HG02943 (cell line): Measurements from ENCODE around the gene STAC2.
"Not testable (repeated sequence)": the region's sequence is repeated elsewhere in the genome, so short reads cannot be mapped to it uniquely, and the experiment has no call there.

Source experiments
- ATAC-seq: cut with Tn5 transposase; IDR thresholded peaks from one replicate; pipeline ENCODE4 v1.9.1; 2021; ENCODE audit warnings: mild to moderate bottlenecking, low read depth, moderate library complexity; ENCODE audit not compliant: unreplicated experiment

Gene STAC2

DNA sequence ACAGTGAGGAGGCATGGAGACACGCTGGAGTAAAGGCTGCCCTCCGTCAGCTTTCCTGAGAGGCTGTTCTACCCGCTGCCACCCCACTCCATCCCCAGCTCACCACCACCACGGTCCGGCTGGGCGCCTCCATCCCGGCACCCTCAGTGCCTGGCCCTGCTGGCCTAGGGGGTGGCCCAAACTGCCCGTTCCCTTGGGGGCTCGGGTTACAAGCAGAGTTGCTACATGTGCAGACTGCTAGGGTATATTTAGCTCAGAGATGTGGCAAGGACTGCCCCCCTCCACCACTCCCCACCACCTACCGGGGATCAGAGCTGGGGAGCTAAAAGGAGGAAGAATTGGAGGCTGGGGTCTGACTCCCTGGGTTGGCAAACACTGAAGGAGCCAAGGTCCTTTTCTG is 32.4 kb downstream of the STAC2 start:
- ATAC-seq, result no peak

DNA sequence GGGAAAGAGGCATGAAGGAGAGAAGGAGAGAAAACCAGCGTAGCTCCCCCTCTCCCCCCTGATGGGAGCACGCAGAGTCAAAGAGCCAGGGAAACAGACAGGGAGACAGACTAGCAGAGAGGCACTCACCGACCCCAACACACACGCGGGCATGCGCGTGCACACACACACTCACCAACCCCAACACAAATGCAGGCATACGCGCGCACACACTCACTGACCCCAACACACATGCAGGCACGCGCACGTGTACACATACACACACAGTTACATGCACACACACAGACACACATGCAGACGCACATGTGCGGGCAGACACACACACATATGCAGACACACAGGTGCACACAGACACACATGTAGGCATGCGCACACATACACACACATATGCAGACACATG is 32.8 kb downstream of the STAC2 start:
- no peak for ATAC-seq

DNA sequence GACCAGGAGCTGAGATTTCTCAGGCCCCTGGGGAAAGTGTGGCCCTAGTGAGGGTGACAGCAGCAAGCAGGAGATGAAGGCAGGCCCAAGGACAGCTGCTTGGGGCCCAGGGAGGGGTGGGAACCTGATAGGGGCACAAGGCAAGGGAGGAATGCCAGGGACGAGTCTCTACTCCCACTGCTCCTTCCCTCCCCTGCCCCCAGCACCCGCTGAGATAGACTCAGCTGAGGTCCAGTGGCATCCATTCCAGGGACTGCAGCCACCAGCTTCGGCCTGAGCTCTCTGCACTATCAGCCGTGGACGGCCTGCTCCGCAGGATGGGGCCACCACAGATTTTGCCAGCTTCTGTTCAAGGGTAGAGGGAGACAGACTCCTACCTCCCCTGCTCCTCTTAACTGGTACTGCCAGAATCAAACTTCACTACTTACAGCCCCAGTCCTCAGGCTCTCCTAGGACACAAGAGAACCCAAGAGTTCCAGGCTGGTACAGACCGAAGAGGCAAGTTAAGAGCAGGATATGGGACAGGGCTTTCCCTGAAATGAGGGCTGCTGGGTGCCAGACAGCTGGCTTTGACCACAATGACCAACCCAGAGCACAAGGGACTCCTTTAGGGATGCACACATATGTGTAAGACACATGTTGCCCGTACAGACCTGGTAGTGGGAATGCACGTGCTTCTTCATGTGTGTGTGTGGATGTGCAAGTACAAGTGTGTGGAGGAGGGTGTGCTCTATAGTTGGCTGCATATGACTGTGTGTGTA is 33.8 kb downstream of the STAC2 start:
- ATAC-seq, result no peak

DNA sequence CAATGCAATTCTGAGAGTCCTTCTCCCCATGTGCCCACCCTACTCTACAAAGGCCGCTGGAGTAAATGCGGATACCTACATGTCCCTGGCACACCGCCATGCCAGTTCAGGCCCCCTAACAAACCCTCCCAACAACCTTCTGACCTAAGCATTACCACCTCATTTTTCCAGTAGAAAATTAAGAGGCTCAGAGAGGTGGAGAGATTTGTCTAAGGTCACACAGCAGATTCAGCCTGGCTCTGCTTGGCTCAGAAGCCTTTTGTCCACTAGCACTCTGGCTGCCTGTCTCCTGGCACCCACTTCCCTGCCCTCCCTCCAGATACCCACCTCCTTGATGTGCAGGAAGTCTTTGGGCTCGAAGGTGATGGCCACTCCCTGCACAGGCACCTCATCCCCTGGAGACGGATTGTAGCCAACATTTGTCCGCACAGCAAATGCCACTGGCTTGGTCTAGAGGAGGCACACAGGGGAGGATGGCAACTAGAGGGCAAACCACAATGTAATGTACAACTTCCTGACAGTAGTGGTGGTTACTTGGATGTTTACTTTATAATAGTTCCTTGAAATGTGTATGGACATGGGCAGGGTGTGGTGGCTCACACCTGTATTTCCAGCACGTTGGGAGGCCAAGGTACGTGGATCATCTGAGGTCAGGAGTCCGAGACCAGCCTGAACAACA is 38.5 kb downstream of the STAC2 start:
- no peak for ATAC-seq

DNA sequence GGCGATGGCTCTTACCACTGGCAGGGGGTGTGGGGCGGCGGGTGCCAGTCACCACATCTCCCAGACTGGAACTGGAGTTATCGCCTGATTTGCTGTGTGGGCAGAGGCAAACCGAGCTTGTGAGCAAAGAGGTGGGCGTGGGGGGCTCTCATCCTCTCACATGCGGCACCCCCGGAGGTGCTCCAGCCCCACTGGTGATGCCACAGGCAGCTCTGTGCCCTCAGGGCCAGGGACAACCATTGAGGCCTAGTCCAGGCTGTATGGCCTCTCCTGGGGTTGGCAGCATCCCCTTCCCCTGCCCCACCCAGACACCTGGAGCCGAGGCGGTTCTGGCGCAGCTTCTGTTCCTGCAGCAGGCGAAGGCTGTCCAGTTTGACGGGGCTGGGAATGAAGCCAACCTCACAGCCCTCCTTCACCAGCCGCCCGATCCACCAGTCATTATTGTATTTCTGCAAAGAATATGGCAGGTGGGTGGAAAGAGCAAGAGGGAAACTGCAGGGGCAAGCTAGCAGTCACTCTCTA is 39.2 kb downstream of the STAC2 start:
- no peak for ATAC-seq

DNA sequence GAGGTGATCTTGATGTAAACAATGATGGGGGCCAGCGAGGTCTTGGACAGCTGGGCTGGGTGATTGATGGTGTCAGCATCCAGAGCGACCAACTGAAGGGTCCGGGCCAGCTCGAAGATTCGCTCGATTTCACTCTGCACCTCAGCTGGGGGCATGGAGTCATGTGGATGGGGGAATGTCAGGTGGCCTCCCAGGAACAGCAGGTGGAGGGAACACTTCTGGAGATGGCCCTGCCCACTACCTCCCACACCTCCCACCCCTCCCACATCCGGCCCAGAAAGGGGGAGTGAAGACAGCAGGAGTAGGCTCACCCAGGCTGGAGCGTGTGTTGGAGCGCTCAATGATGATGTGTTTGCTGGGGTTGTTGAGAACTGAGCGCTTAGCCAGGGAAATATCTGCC is 42.0 kb downstream of the STAC2 start:
- ATAC-seq, result no peak

DNA sequence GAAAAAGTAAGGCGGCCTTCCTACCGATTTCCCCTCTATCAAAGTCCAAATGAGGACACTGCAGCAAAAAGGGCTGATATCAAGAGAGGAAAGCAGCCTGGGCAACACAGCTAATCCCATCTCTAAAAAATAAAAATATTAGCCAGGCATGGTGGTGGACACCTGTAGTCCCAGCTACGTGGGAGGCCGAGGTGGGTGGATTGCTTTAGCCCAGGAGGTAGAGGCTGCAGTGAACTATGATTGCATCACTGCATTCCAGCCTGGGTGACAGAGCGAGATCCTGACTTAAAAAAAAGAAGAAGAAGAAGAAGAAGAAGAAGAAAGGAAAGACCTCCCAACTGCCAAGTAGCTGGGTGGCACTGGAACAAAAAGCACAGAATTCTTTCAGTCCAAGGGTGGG is 42.7 kb downstream of the STAC2 start:
- no peak for ATAC-seq

DNA sequence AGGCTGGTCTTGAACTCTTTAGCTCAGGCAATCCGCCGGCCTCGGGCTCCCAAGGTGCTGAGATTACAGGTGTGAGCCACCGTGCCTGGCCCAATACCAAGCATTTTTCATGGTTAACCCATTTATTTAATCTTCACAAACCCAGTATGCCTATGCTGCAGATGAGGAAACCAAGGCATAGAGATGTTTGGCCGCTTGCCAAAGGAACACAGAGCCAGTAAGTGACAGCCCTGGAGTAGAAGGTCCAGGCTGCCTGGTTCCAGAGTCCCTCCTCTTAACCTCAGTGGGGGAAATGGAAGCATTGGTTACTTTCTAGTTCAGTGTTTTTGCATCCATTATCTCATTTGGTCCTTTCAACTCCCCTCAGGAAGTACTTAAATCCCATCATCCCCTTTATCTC is 44.4 kb downstream of the STAC2 start:
- no peak for ATAC-seq

DNA sequence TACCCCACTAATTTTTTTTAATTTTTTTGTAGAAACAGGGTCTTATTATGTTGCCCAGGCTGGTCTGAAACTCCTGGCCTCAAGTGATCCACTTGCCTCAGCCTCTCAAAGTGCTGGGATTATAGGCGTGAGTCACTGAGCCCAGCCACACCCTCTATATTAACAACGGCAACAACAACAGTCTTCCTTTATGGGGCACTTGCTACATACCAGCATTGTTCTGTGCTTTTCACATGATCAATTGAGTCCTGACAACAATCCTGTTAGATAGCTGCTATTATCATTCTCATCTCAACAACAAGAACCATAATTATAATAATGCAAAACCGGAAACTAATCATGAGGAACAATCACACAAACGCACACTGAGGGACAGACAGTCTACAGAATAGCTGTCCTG is 47.2 kb downstream of the STAC2 start:
- ATAC-seq, result no peak

DNA sequence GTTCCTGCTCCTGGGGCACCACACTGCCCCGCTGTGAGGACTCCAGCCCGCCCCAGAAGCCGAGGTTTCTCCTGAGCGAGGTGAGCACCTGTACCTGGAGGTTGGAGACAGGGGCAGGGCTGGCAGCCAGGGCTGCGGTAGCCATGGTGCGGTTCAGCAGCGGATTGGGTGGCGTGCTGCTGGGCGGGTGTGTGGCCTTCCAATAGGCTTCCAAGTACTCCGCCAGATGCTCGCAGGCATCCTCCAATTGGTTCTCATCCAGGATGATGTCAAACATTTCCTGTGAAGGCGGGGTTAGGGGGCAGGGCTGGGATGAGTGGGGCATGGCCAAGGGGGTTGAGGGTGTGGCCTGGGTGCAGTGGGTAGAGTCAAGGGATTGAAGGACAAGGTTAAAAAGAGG is 48.5 kb downstream of the STAC2 start:
- no peak for ATAC-seq

DNA sequence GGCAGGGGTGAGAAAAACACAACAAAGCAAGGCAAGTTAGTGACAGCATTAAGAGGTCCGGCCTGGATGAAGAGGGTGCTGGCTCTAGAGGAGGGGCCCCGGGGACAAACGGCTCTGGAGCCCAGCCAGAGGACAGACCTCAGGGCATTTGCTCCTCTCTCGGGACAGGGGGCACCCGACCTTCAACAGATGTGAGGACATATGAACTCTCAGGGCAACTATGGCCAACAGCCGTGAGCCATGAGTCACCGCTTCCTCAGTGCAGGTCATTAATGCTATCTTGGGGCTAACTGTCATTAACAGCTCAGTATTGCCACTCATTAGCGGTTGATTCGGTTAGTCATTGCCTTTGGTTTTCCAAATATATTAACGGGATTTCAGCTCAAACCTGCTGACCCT is 50.1 kb downstream of the STAC2 start:
- no peak for ATAC-seq

DNA sequence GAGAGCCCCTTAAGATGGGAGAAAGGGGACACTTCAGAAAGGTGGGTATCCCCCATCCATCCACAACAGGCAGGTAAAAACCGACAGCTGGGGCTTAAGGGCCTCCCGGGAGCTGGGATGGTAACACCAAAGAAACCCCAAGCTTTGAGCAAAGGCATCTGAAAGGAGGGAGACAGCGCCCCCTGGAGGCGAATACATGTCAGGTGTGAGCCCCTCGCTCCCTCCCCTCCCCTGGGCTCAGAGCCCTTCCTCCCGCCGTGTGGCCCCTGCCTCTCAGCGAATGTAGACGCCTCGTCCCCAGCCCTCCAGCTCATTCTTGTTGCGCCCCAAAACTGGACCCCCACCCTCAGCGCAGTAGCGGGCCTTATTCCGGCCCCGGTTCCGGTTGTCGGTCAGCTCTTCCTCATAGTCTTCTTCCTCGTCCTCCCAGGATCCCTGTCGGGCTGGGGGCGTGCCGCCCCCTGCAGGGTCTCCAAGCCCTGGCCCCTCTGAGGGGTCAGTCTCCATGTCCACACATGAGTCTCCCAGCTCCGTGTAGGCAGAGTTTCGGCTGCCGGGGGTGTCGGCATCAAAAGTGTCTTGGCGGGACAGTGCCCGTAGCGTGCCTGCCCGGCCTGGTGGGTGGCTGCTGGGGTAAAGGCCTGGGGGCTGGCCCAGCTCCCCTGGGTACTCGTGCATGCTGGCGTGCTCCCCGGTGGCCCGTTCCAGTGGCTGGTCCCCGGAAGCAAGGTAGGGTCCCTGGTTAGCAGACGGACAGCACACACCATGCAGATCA is 50.6 kb downstream of the STAC2 start:
- no peak for ATAC-seq

DNA sequence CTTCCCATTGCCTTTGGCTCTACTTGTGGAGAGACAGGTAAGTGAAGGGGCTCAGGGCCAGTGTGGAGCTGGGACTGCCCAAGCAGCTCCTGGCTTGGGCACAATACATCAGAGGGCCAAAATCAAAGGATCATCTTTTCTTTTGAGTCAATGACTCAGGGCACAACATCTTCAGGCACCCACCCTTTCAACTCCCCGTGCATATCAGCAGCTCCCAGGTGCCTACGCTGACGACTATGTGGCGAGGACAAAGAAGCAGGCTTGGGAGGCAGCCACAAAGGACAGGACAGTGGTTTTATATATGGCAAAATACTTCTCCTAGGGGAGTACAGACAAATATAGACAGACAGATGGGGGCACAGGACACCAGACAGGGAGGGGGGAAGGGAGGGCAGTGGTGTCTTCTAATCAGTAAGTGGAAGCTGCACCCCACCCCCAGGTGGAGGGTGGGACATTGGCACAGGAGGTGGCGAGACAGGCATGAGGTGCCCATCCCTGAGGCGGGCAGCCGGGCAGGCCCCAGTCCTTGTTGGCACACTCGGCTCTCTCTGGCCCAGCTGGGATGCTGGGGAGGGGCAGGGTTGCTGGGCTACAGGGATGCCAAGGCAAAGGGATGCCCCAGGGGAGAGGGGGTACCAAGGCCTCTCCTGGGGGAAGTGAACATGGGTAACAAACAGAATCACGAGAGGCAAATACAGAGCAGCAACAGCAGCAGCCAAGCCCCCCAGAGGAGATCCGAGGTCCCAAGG is 52.0 kb downstream of the STAC2 start:
- ATAC-seq, result no peak

DNA sequence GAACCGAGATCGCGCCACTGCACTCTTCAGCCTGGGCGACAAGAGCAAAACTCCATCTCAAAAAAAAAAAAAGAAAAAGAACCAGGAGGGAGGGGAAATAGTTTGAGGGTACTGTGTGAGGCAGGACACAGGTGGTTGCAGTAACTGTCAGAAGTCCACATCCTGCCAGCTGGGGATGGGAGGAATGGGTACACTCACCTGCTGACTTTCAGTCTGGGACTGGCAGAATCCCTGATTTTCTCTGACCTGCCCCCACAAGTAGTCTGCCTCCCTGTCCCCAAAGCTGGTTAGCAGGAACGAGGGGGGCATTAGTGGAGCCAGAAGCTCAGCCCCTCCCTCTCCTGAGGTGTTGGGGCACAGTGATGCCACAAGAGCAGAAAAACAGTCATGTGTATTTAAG is 52.7 kb downstream of the STAC2 start:
- ATAC-seq, result no peak

DNA sequence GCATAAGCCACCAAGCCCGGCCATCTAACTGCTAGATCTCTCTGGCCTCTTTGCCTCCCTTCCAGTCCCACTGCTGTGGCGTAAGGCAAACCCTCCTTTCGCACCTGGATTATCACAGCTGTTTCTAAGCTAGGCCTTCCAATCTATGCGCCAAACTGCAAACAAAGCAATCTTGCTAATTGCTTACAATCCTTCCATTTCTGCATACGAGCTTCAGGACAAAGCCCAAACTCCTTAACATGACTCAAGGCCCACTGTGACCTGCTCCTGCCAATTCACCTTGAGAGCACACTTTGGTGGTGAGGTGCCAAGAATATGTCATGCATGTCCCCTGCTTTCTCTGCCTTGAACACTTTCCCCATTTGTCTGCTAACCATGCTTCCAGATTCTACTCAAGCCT is 53.8 kb downstream of the STAC2 start:
- ATAC-seq, result no peak

DNA sequence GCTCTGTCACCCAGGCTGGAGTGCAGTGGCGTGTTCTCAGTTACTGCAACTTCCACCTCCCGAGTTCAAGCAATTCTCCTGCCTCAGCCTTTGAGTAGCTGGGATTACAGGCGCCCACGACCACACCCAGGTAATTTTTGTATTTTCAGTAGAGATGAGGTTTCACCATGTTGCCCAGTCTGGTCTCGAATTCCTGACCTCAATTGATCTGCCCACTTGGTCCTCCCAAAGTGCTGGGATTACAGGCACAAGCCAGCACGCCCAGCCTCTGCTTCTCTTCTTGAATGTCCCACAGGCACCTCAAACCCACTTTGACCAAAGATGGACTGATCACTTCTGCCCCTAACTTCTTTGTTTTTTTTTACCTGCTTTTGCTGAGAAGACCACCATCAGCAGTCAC is 55.2 kb downstream of the STAC2 start:
- ATAC-seq, result no peak

DNA sequence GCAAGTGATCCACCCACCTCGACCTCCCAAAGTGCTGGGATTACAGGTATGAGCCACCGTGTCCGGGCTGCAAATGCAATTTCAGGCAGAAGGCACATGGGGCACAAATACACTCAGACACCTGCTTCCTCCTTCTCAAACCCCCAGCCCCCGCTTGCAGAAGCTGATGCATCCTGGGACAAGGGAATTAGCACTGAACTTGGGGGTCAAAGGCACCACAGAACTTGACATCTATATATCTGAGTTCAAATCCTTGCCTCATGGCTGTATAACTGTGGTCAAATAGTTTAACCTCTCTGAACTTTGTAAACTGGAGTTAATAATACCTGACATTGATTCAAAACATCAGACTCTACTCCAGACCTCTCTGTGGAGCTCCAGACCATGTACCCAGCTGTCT is 55.6 kb downstream of the STAC2 start:
- no peak for ATAC-seq

DNA sequence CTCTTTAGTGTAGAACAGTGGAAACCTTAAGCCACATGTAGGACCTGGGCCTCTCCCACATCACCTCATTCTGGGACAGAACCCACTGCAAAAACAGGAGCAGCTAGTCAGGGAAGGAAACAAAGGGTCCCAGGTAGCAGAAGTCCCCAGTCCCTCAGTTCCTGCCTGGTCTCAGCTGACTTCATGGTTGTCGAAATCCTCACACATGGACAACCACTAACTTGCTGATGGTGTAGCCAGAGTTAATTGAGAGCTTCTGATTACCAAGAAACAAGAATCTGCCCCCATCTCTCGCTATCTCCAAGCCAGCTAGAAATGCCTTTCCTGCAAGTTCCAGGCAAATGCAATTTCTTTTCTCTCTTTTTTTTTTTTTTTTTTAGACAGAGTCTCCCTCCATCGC is 56.2 kb downstream of the STAC2 start:
- ATAC-seq, result no peak

DNA sequence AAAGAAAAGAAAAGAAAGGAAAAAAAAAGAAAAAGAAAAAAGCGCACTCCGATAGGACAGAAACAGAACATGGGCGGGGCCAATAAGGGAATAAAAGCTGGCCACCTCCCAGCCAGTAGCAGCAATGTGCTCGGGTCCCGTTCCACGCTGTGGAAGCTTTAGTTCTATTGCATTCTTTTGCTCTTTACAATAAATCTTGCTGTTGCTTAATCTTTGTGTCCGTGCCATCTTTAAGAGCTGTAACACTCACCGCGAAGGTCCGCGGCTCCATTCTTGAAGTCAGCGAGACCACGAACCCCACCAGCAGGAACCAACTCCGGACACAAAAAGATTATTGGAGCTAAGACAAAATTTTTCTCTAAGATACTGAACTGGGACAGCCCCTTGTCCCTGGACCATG is 56.6 kb downstream of the STAC2 start:
- ATAC-seq, result no peak

DNA sequence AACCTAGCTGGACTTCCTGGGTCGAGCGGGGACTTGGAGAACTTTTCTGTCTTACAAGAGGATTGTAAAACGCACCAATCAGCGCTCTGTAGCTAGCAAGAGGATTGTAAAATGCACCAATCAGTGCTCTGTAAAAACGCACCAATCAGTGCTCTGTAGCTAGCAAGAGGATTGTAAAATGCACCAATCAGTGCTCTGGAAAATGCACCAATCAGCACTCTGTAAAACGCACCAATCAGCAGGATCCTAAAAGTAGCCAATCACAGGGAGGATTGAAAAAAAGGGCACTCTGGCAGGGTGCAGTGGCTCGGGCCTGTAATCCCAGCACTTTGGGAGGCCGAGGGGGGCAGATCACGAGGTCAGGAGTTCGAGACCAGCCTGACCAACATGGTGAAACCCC is 57.2 kb downstream of the STAC2 start:
- not testable (repeated sequence) for ATAC-seq

DNA sequence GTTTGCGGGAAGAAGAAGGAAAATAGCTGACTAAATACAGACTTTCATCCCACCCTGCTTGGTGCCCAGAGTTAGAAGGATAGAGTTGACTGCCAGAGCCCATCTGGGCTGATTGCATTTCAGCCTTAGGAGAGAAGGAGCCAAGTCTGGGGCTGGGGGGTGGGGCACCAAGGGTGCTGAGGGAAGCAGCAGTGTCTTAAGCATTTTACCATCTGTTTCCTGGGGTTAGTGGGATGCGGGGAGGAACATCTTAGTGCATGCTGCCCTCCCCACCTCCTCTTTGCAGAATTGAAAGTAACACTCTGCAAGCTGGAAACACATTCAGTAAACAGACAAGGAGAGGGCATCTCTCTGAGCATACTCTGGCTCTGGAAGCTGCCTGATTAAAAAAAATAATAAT is 58.3 kb downstream of the STAC2 start:
- no peak for ATAC-seq
